AG09309 (cell line): ENCODE data around the gene MGAT4D.

ENCODE experiments used
- DNase-seq: peaks from one replicate; pipeline ENCODE4 v3.0.0-alpha.2; 2010; ENCODE audit warnings: low read depth
- H3K4me3 ChIP-seq: 2 replicates; pipeline ENCODE4 v1.5.1; 2011; ENCODE audit warnings: mild to moderate bottlenecking, low read depth, low read length, moderate library complexity; ENCODE audit not compliant: control insufficient read depth
- TF ChIP-seq, protein P1 (sequence below): IDR thresholded peaks from 2 replicates; pipeline ENCODE4 v1.5.1; 2011; ENCODE audit warnings: mild to moderate bottlenecking, low read depth, low read length, inconsistent platforms; ENCODE audit not compliant: insufficient read depth, control insufficient read depth; ENCODE audit errors: missing control alignments

Gene MGAT4D

DNA sequence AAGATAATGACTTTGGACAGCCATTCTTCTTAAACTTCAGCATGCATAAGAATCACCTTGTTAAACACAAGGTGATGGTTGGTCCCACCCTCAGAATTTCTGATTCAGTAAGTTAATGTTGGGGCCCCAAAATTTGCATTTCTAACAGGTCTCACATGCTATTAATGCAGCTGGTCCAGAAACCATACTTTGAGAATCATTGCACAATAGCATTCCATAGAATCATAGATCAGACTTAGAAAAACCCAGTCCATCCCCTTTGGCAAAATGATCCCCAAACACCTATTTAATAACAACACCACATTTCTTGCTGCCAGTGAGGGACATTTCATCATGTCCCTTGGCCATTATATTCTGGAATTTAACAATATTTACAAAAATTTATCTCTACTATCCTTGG, 6.2 kb upstream of the MGAT4D start:
- TF ChIP-seq, protein P1, sequence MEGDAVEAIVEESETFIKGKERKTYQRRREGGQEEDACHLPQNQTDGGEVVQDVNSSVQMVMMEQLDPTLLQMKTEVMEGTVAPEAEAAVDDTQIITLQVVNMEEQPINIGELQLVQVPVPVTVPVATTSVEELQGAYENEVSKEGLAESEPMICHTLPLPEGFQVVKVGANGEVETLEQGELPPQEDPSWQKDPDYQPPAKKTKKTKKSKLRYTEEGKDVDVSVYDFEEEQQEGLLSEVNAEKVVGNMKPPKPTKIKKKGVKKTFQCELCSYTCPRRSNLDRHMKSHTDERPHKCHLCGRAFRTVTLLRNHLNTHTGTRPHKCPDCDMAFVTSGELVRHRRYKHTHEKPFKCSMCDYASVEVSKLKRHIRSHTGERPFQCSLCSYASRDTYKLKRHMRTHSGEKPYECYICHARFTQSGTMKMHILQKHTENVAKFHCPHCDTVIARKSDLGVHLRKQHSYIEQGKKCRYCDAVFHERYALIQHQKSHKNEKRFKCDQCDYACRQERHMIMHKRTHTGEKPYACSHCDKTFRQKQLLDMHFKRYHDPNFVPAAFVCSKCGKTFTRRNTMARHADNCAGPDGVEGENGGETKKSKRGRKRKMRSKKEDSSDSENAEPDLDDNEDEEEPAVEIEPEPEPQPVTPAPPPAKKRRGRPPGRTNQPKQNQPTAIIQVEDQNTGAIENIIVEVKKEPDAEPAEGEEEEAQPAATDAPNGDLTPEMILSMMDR: no peak
- no peak for DNase-seq
- H3K4me3 ChIP-seq: no peak overlapping the region

DNA sequence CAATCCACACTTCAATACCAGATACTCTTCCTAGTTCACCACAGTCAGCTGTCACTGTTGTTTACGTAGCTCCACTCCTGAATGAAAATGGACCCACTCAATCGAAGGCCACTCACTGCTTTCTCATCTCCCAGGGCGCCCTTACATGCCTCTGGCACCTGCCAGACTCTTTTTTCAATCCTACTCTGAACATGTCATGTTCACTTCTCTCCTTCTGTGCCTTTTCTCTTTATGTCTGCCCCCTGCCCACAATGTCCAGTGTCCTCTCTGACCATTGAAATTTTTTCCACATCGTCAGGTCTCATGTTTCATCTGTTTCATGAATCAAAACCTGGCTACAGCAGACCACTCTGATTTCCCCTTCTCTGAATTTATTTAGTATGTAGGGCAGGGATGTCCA, 1.3 kb upstream of the MGAT4D start:
- no peak overlapping the region for H3K4me3 ChIP-seq
- DNase-seq: no peak
- TF ChIP-seq, protein P1: no peak

DNA sequence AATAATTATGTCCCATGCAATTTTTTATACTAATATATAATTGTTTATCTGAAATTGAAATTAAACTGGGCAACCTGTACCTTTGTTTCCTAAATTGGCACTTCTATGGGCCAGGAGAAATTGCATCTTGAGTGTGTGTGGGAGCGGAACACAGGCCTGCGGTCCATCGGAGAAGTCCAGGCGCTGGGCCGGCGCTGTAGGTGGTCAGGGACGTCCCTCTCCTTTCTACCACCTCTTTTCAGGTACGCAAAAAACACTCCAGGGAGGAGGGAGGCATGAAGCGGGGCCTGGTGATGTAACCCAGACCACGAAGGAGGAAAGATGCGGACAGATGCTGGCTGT, 717 bp downstream of the MGAT4D start:
- TF ChIP-seq, protein P1: no peak
- no peak overlapping the region for H3K4me3 ChIP-seq
- no peak for DNase-seq

DNA sequence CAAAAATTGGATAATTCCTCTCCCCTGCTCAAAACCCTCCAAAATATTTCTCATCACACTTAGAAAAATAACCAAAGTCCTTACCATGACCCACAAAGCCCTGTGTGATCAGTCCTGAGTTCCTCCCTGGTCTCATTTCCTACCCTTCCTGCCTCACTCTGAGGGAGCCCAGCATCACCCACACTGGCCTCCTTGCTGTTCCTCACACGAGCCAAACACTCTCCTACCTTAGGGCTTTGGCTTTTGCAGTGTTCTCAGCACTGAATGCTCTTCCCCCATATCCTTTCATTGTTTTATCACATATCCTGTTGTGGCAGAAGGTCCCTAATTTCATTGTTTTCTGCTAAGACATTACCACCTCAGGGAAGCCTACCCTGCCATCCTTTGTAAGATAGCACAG, 12.2 kb downstream of the MGAT4D start:
- no peak for DNase-seq
- TF ChIP-seq, protein P1: no peak
- no peak overlapping the region for H3K4me3 ChIP-seq

DNA sequence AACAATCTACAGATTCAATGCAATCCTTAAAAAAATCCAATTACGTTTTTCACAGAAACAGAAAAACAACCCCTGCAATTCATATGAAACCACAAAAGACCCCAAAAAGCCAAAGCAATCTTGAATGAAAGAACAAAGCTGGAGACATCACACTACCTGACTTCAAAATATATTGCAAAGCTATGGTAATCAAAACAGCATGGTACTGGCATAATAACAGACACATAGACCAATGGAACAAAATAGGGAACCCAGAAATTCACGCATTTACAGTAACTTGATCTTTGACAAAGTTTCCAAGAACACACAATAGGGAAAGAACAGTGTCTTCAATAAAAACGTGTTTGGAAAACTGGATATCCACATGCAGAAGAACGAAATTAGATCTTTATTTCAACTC, 14.6 kb downstream of the MGAT4D start:
- DNase-seq: no peak
- H3K4me3 ChIP-seq: no peak overlapping the region
- TF ChIP-seq, protein P1: no peak

DNA sequence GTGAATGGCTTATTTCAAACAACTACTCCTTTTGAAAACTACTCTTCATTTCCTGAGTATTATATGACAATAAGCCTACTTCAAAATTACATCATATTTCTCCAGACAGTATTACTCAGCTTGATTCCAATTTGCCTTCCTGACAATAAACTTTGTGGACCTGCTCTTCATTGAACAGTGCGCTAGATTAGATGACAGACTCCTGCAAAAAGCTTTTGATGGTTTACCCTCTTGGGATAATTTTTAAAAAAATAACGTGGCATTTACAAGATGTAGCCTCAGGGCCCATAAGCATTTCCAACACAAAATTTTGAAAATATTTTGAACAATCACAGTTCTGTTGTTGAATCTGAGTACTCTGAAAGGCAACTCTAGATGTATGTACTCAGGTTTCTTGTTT, 25.9 kb downstream of the MGAT4D start:
- TF ChIP-seq, protein P1: no peak
- no peak overlapping the region for H3K4me3 ChIP-seq
- DNase-seq: no peak
